PC-3 (cell line): ENCODE measurements around the gene BEND2. TPM values are rescaled to one million over a fixed set of nuclear protein-coding genes. Genes with fewer than 3 reads are reported as not detected.

Experiments
- ATAC-seq: fragments of 200-7000 bp; cut with Tn5 transposase; 2 replicates; pipeline ENCODE4 v1.9.1; 2020; ENCODE audit warnings: mild to moderate bottlenecking, moderate library complexity
- BruUV-seq: library from RNA; stranded (reverse); fragments of 400-500 nt; replicated peaks from 2 replicates; lab custom pipeline; 2021; lab: Mats Ljungman, UMichigan
- CTCF ChIA-PET: fragments of 300-600 bp; sonication (Branson Sonifier 250); formaldehyde crosslinking; loops from one replicate; lab custom pipeline; 2022; ENCODE audit warnings: antibody characterized with exemption; lab: Charles Lee
- POLR2A ChIA-PET: fragments of 300-600 bp; sonication (Branson Sonifier 250); formaldehyde crosslinking; loops from one replicate; lab custom pipeline; 2022; ENCODE audit warnings: antibody characterized with exemption; ENCODE audit not compliant: unreplicated experiment; lab: Charles Lee
- DNase-seq: peaks from one replicate; pipeline ENCODE4 v3.0.0-alpha.2; 2015
- H2AFZ ChIP-seq: fragments of 300-600 bp; sonication (generic); 2 replicates; pipeline ENCODE4 v1.6.0; 2016; ENCODE audit warnings: antibody characterized with exemption, low read length
- H3F3A ChIP-seq: fragments of 300-600 bp; sonication (generic); one replicate; pipeline ENCODE4 v1.6.0; 2017; ENCODE audit warnings: antibody characterized with exemption, low read length, control low read depth, mild to moderate bottlenecking; ENCODE audit not compliant: unreplicated experiment
- H3K27ac ChIP-seq: fragments of 300-600 bp; sonication (generic); 2 replicates; pipeline ENCODE4 v1.5.1; 2016; ENCODE audit warnings: mild to moderate bottlenecking, low read length
- H3K27me3 ChIP-seq: fragments of 300-600 bp; sonication (generic); 2 replicates; pipeline ENCODE4 v1.6.1; 2016; ENCODE audit warnings: low read length, mixed read lengths
- H3K36me3 ChIP-seq: fragments of 300-600 bp; sonication (generic); 2 replicates; pipeline ENCODE4 v1.6.1; 2016; ENCODE audit warnings: low read depth, mixed run types, low read length, mixed read lengths
- H3K4me1 ChIP-seq: fragments of 300-600 bp; sonication (generic); 2 replicates; pipeline ENCODE4 v1.5.1; 2016; ENCODE audit warnings: low read length; ENCODE audit not compliant: insufficient read depth
- H3K4me2 ChIP-seq: fragments of 300-600 bp; sonication (generic); 2 replicates; pipeline ENCODE4 v1.6.0; 2016; ENCODE audit warnings: low read length
- H3K4me3 ChIP-seq: fragments of 300-600 bp; sonication (generic); 2 replicates; pipeline ENCODE4 v1.5.1; 2016; ENCODE audit warnings: mild to moderate bottlenecking, low read length, mixed read lengths
- H3K79me2 ChIP-seq: fragments of 300-600 bp; sonication (generic); 2 replicates; pipeline ENCODE4 v1.6.1; 2017; ENCODE audit warnings: low read length, mixed read lengths
- H3K9ac ChIP-seq: fragments of 300-600 bp; sonication (generic); 2 replicates; pipeline ENCODE4 v1.6.0; 2016; ENCODE audit warnings: mild to moderate bottlenecking, low read length
- H3K9me2 ChIP-seq: fragments of 300-600 bp; sonication (generic); replicated peaks from 2 replicates; pipeline ENCODE4 v1.6.1; 2016; ENCODE audit warnings: mixed run types, low read length, mixed read lengths
- H3K9me3 ChIP-seq: fragments of 300-600 bp; sonication (generic); 2 replicates; pipeline ENCODE4 v1.6.1; 2016; ENCODE audit warnings: low read length, mixed read lengths
- H4K20me1 ChIP-seq: fragments of 300-600 bp; sonication (generic); 2 replicates; pipeline ENCODE4 v1.6.1; 2016; ENCODE audit warnings: low read length, mixed read lengths
- CTCF ChIP-seq: fragments of 300-600 bp; sonication (generic); conservative IDR thresholded peaks from 2 replicates; pipeline ENCODE4 v1.5.1; 2017; ENCODE audit warnings: antibody characterized with exemption, low read depth, mild to moderate bottlenecking, low read length
- EZH2 ChIP-seq: fragments of 300-600 bp; sonication (generic); IDR thresholded peaks from one replicate; pipeline ENCODE4 v1.6.1; 2017; ENCODE audit warnings: antibody characterized with exemption, mild to moderate bottlenecking, low read length; ENCODE audit not compliant: unreplicated experiment
- EZH2phosphoT487 ChIP-seq: fragments of 300-600 bp; sonication (generic); IDR thresholded peaks from 2 replicates; pipeline ENCODE4 v1.6.1; 2018; ENCODE audit warnings: mild to moderate bottlenecking, antibody characterized with exemption, low read length, borderline replicate concordance
- intact Hi-C: fragments of 100-400 bp; cut with micrococcal nuclease; formaldehyde crosslinking; loops from 2 replicates; pipeline ENCODE4 v1.9.0; 2023
- total RNA-seq: library from RNA; depleted of rRNA; stranded (reverse); fragments of >200 nt; gene quantifications from 2 replicates; pipeline ENCODE4 v1.2.3, GENCODE V29; 2014

The BEND2 gene
- total RNA-seq, 1 experiment from 2014 or later = not detected

GRCh38 chrX:18172970-18173369 is 47.7 kb downstream of the BEND2 start:
- Histone ChIP-seq H3K9me2 (no peaks in the 10 kb centered on the region), H3K9me3 (no peaks in the 10 kb centered on the region), H4K20me1 (no peaks in the 10 kb centered on the region), H3K36me3 (no peaks in the 10 kb centered on the region), H3K4me3 (no peak overlapping the region), H3K4me2 (no peak overlapping the region), H2AFZ (no peak overlapping the region), H3K27ac (no peak overlapping the region), H3K9ac (no peak overlapping the region), H3K4me1 (no peaks in the 10 kb centered on the region), H3K79me2 (no peaks in the 10 kb centered on the region), H3F3A (no peaks in the 10 kb centered on the region), H3K27me3 (peaks cover 48% of the 10 kb centered on the region)
- intact Hi-C loops = no loop called here
- DNase-seq (no peak), ATAC-seq (no peak)
- no TSS peak for BruUV-seq
- CTCF ChIA-PET = no interaction called here
- TF ChIP-seq CTCF (no peak), EZH2phosphoT487 (no peak), EZH2 (no peak)
- POLR2A ChIA-PET = no interaction called here

- no peak overlapping the region for H3K4me3 ChIP-seq
- H3K9ac ChIP-seq = no peak overlapping the region
- ATAC-seq (no peak), DNase-seq (no peak)
- no peaks in the 10 kb centered on the region for H3K9me3 ChIP-seq
- no peaks in the 10 kb centered on the region for H3K4me1 ChIP-seq
- H3K9me2 ChIP-seq = no peaks in the 10 kb centered on the region
- intact Hi-C loops = no loop called here
- TF ChIP-seq CTCF = no peak
- no peak for TF ChIP-seq EZH2phosphoT487
- TF ChIP-seq EZH2 = no peak
- BruUV-seq = no TSS peak
- H3K4me2 ChIP-seq = no peak overlapping the region
- peaks cover 51% of the 10 kb centered on the region for H3K27me3 ChIP-seq
- H4K20me1 ChIP-seq = no peaks in the 10 kb centered on the region
- H3F3A ChIP-seq = no peaks in the 10 kb centered on the region
- CTCF ChIA-PET = no interaction called here
- no peaks in the 10 kb centered on the region for H3K79me2 ChIP-seq
- no peak overlapping the region for H3K27ac ChIP-seq
- POLR2A ChIA-PET = no interaction called here
- H3K36me3 ChIP-seq = no peaks in the 10 kb centered on the region
- H2AFZ ChIP-seq = no peak overlapping the region
Measured at GRCh38 chrX:18170910-18171309, 49.8 kb downstream of the BEND2 start.

- DNase-seq = no peak
- Histone ChIP-seq H3K9ac (no peak overlapping the region), H3K9me2 (no peaks in the 10 kb centered on the region), H3K27ac (no peak overlapping the region), H3K79me2 (no peaks in the 10 kb centered on the region), H3K27me3 (peaks cover 52% of the 10 kb centered on the region), H3K4me1 (no peaks in the 10 kb centered on the region), H3F3A (no peaks in the 10 kb centered on the region), H2AFZ (no peak overlapping the region), H3K9me3 (no peaks in the 10 kb centered on the region), H3K4me3 (no peak overlapping the region), H3K4me2 (no peak overlapping the region), H3K36me3 (no peaks in the 10 kb centered on the region), H4K20me1 (no peaks in the 10 kb centered on the region)
- no peak for TF ChIP-seq EZH2phosphoT487
- TF ChIP-seq EZH2 = no peak
- TF ChIP-seq CTCF = no peak
- intact Hi-C loops = no loop called here
- ChIA-PET CTCF (no interaction called here), POLR2A (no interaction called here)
- ATAC-seq = no peak
- BruUV-seq = no TSS peak
Measured at GRCh38 chrX:18166068-18166467, 54.6 kb downstream of the BEND2 start.
